ENCODE data around the gene RPGRIP1L. TPM values are rescaled to one million over a fixed set of nuclear protein-coding genes. Genes with fewer than 3 reads are reported as not detected.

The RPGRIP1L gene
- polyA plus RNA-seq, 1 donor, result 6.4 TPM

GRCh38 chr16:53609536-53609935, 94.1 kb downstream of the RPGRIP1L start:
- WGBS (ENCODE audit: insufficient coverage, low lambda C conversion rate), result no CpG with 5 or more reads among the region's 4 CpGs
- Histone ChIP-seq H3K4me1 (ENCODE audit: control insufficient read depth, insufficient read depth, low read length) (peaks cover 10% of the 10 kb centered on the region), H3K4me3 (ENCODE audit: low read length) (no peak overlapping the region)

GRCh38 chr16:53608094-53608493, 95.6 kb downstream of the RPGRIP1L start:
- Histone ChIP-seq H3K4me1 (ENCODE audit: control insufficient read depth, insufficient read depth, low read length) (peaks cover 10% of the 10 kb centered on the region), H3K36me3 (ENCODE audit: control insufficient read depth, insufficient read depth, low read length) (no peaks in the 10 kb centered on the region), H3K27ac (ENCODE audit: low read length) (no peak overlapping the region), H3K4me3 (ENCODE audit: low read length) (no peak overlapping the region), H3K9me3 (ENCODE audit: control insufficient read depth, low read depth, low read length) (no peaks in the 10 kb centered on the region), H3K27me3 (ENCODE audit: control insufficient read depth, insufficient read depth, low read length) (no peaks in the 10 kb centered on the region)
- no peak for DNase-seq
- 90% methylated on average over 2 of the region's 2 CpGs for WGBS (ENCODE audit: insufficient coverage, low lambda C conversion rate)

More at GRCh38 chr16:53609536-53609935, 94.1 kb downstream of the RPGRIP1L start:
- Histone ChIP-seq H3K9me3 (ENCODE audit: control insufficient read depth, low read depth, low read length) (no peaks in the 10 kb centered on the region), H3K36me3 (ENCODE audit: control insufficient read depth, insufficient read depth, low read length) (no peaks in the 10 kb centered on the region), H3K27me3 (ENCODE audit: control insufficient read depth, insufficient read depth, low read length) (no peaks in the 10 kb centered on the region), H3K27ac (ENCODE audit: low read length) (no peak overlapping the region)
- no peak for DNase-seq

DNA sequence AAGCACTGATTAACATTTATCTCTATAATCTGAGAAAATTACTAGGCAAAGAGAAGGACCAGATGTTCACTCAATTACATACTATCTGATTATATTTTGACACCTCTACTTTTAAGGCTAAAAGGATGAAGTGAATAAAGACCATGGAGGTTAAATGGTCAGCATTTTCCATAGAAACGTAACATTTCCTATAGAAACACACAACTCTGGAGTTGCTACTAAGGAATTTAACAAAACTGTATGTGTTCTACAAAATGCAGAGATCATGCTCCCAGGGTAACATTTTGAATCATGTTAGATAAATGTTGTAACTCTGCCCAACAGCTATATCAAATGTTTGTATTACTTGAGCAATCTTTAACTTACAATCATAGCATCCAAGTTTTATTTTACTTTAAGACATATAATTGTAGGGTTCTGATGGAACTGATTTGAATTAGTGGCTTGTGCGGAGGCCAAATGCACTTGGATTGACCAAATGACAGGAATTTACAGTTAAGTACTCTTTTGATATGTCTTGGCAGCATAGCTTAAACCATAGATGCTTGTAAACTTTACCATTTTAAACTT, 97.7 kb downstream of the RPGRIP1L start:
- Histone ChIP-seq H3K4me1 (ENCODE audit: control insufficient read depth, insufficient read depth, low read length) (no peaks in the 10 kb centered on the region), H3K27me3 (ENCODE audit: control insufficient read depth, insufficient read depth, low read length) (no peaks in the 10 kb centered on the region), H3K27ac (ENCODE audit: low read length) (no peak overlapping the region), H3K4me3 (ENCODE audit: low read length) (no peak overlapping the region), H3K9me3 (ENCODE audit: control insufficient read depth, low read depth, low read length) (no peaks in the 10 kb centered on the region), H3K36me3 (ENCODE audit: control insufficient read depth, insufficient read depth, low read length) (peaks cover 2% of the 10 kb centered on the region)
- DNase-seq, result no peak
- 100% methylated on average over 1 of the region's 2 CpGs for WGBS (ENCODE audit: insufficient coverage, low lambda C conversion rate)

GRCh38 chr16:53605356-53605755, 98.3 kb downstream of the RPGRIP1L start:
- no peak for DNase-seq
- Histone ChIP-seq H3K4me3 (ENCODE audit: low read length) (no peak overlapping the region), H3K27me3 (ENCODE audit: control insufficient read depth, insufficient read depth, low read length) (no peaks in the 10 kb centered on the region), H3K36me3 (ENCODE audit: control insufficient read depth, insufficient read depth, low read length) (peaks cover 2% of the 10 kb centered on the region), H3K9me3 (ENCODE audit: control insufficient read depth, low read depth, low read length) (no peaks in the 10 kb centered on the region), H3K27ac (ENCODE audit: low read length) (no peak overlapping the region), H3K4me1 (ENCODE audit: control insufficient read depth, insufficient read depth, low read length) (no peaks in the 10 kb centered on the region)
- WGBS (ENCODE audit: insufficient coverage, low lambda C conversion rate), result no CpG with 5 or more reads among the region's 10 CpGs

GRCh38 chr16:53601961-53602360, 101.7 kb downstream of the RPGRIP1L start:
- no peak overlapping the region for H3K27ac ChIP-seq (ENCODE audit: low read length)
- H3K36me3 ChIP-seq (ENCODE audit: control insufficient read depth, insufficient read depth, low read length), result peaks cover 2% of the 10 kb centered on the region
- DNase-seq, result no peak
- H3K27me3 ChIP-seq (ENCODE audit: control insufficient read depth, insufficient read depth, low read length), result no peaks in the 10 kb centered on the region
- no peaks in the 10 kb centered on the region for H3K9me3 ChIP-seq (ENCODE audit: control insufficient read depth, low read depth, low read length)
- no peak overlapping the region for H3K4me3 ChIP-seq (ENCODE audit: low read length)
- H3K4me1 ChIP-seq (ENCODE audit: control insufficient read depth, insufficient read depth, low read length), result no peaks in the 10 kb centered on the region
- WGBS (ENCODE audit: insufficient coverage, low lambda C conversion rate), result no CpG with 5 or more reads among the region's 4 CpGs

- no peak overlapping the region for H3K27ac ChIP-seq (ENCODE audit: low read length)
- no peaks in the 10 kb centered on the region for H3K9me3 ChIP-seq (ENCODE audit: control insufficient read depth, low read depth, low read length)
- WGBS (ENCODE audit: insufficient coverage, low lambda C conversion rate), result no CpG with 5 or more reads among the region's 1 CpG
- no peak for DNase-seq
- H3K4me1 ChIP-seq (ENCODE audit: control insufficient read depth, insufficient read depth, low read length), result no peaks in the 10 kb centered on the region
- H3K36me3 ChIP-seq (ENCODE audit: control insufficient read depth, insufficient read depth, low read length), result peaks cover 2% of the 10 kb centered on the region
- H3K4me3 ChIP-seq (ENCODE audit: low read length), result no peak overlapping the region
- no peaks in the 10 kb centered on the region for H3K27me3 ChIP-seq (ENCODE audit: control insufficient read depth, insufficient read depth, low read length)
Observed at GRCh38 chr16:53600616-53601015, 103.0 kb downstream of the RPGRIP1L start.

DNA sequence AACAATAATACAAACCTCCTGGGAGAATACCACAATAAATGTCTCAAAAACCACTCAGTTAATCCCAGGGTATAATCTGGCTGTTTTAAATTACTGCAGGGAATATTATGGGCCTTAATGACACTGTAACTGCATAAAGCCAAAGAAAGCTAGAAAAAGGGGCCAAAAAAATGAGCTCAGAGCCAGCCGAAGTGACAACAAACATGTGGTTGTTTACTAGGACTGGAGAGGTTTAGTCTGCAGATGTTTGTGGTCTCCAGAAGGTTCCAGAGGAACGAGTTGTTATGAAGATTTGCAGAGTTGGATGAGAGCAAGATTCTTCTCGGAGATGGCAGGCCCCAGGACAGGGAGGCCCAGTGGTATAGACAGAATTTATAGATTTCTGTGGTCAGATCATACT, 103.5 kb downstream of the RPGRIP1L start:
- Histone ChIP-seq H3K4me3 (ENCODE audit: low read length) (no peak overlapping the region), H3K4me1 (ENCODE audit: control insufficient read depth, insufficient read depth, low read length) (no peaks in the 10 kb centered on the region), H3K9me3 (ENCODE audit: control insufficient read depth, low read depth, low read length) (no peaks in the 10 kb centered on the region), H3K36me3 (ENCODE audit: control insufficient read depth, insufficient read depth, low read length) (peaks cover 2% of the 10 kb centered on the region), H3K27ac (ENCODE audit: low read length) (no peak overlapping the region), H3K27me3 (ENCODE audit: control insufficient read depth, insufficient read depth, low read length) (no peaks in the 10 kb centered on the region)
- no CpG with 5 or more reads among the region's 3 CpGs for WGBS (ENCODE audit: insufficient coverage, low lambda C conversion rate)
- DNase-seq, result no peak

- Histone ChIP-seq H3K4me1 (ENCODE audit: control insufficient read depth, insufficient read depth, low read length) (no peaks in the 10 kb centered on the region), H3K9me3 (ENCODE audit: control insufficient read depth, low read depth, low read length) (no peaks in the 10 kb centered on the region), H3K36me3 (ENCODE audit: control insufficient read depth, insufficient read depth, low read length) (peaks cover 2% of the 10 kb centered on the region), H3K27me3 (ENCODE audit: control insufficient read depth, insufficient read depth, low read length) (no peaks in the 10 kb centered on the region), H3K27ac (ENCODE audit: low read length) (no peak overlapping the region), H3K4me3 (ENCODE audit: low read length) (no peak overlapping the region)
- no peak for DNase-seq
- 93% methylated on average over 3 of the region's 5 CpGs for WGBS (ENCODE audit: insufficient coverage, low lambda C conversion rate)
Observed at GRCh38 chr16:53599548-53599947, 104.1 kb downstream of the RPGRIP1L start.

- no peak overlapping the region for H3K4me3 ChIP-seq (ENCODE audit: low read length)
- no peaks in the 10 kb centered on the region for H3K4me1 ChIP-seq (ENCODE audit: control insufficient read depth, insufficient read depth, low read length)
- H3K9me3 ChIP-seq (ENCODE audit: control insufficient read depth, low read depth, low read length), result no peaks in the 10 kb centered on the region
- no peak for DNase-seq
- peaks cover 2% of the 10 kb centered on the region for H3K36me3 ChIP-seq (ENCODE audit: control insufficient read depth, insufficient read depth, low read length)
- H3K27me3 ChIP-seq (ENCODE audit: control insufficient read depth, insufficient read depth, low read length), result no peaks in the 10 kb centered on the region
- H3K27ac ChIP-seq (ENCODE audit: low read length), result no peak overlapping the region
- 87% methylated on average over 3 of the region's 3 CpGs for WGBS (ENCODE audit: insufficient coverage, low lambda C conversion rate)
Observed at GRCh38 chr16:53598511-53599275, 105.0 kb downstream of the RPGRIP1L start.

GRCh38 chr16:53597776-53598175, 105.9 kb downstream of the RPGRIP1L start:
- no peak for DNase-seq
- H3K4me3 ChIP-seq (ENCODE audit: low read length), result no peak overlapping the region
- H3K9me3 ChIP-seq (ENCODE audit: control insufficient read depth, low read depth, low read length), result no peaks in the 10 kb centered on the region
- H3K4me1 ChIP-seq (ENCODE audit: control insufficient read depth, insufficient read depth, low read length), result no peaks in the 10 kb centered on the region
- WGBS (ENCODE audit: insufficient coverage, low lambda C conversion rate), result 84% methylated on average over 3 of the region's 3 CpGs
- no peaks in the 10 kb centered on the region for H3K27me3 ChIP-seq (ENCODE audit: control insufficient read depth, insufficient read depth, low read length)
- H3K36me3 ChIP-seq (ENCODE audit: control insufficient read depth, insufficient read depth, low read length), result peaks cover 2% of the 10 kb centered on the region
- H3K27ac ChIP-seq (ENCODE audit: low read length), result no peak overlapping the region

All from large intestine (tissue), 3 donors.